Liver (tissue), 3 donors: ENCODE measurements around the gene ASB1.

Experiments used
- FOXA1 ChIP-seq: IDR thresholded peaks from 2 replicates; pipeline ENCODE4 v1.6.1; 2016; ENCODE audit warnings: antibody characterized with exemption
- RAD21 ChIP-seq, 2 donors: IDR thresholded peaks; 2 replicates each; pipeline ENCODE4 v1.6.1; 2016; ENCODE audit warnings: antibody characterized with exemption in 2 of 2, mild to moderate bottlenecking in 2 of 2
- SP1 ChIP-seq: IDR thresholded peaks from 2 replicates; pipeline ENCODE4 v1.6.1; 2018; ENCODE audit warnings: antibody characterized with exemption, mild to moderate bottlenecking
- TAF1 ChIP-seq: conservative IDR thresholded peaks from 2 replicates; pipeline ENCODE4 v1.6.1; 2016; ENCODE audit warnings: antibody characterized with exemption, mild to moderate bottlenecking
- YY1 ChIP-seq: IDR thresholded peaks from 2 replicates; pipeline ENCODE4 v1.6.1; 2016; ENCODE audit warnings: antibody characterized with exemption, mild to moderate bottlenecking
- TF ChIP-seq, protein P1 (sequence below): fragments of 150-350 bp; IDR thresholded peaks from 2 replicates; pipeline ENCODE4 v1.5.1; 2017; ENCODE audit warnings: improper control_type of control experiment, low read depth, low read length; ENCODE audit not compliant: missing input control
- TF ChIP-seq, protein P2 (sequence below): IDR thresholded peaks from 2 replicates; pipeline ENCODE4 v1.6.1; 2016; ENCODE audit warnings: antibody characterized with exemption, mild to moderate bottlenecking
- TF ChIP-seq, protein P3 (sequence below): IDR thresholded peaks from 2 replicates; pipeline ENCODE4 v1.6.1; 2016; ENCODE audit warnings: antibody characterized with exemption
- TF ChIP-seq, protein P4 (sequence below): IDR thresholded peaks from 2 replicates; pipeline ENCODE4 v1.6.1; 2016; ENCODE audit warnings: antibody characterized with exemption
- TF ChIP-seq, protein P5 (sequence below): IDR thresholded peaks from 2 replicates; pipeline ENCODE4 v1.6.1; 2016; ENCODE audit warnings: antibody characterized with exemption
- donor health status: healthy.
- donor health status: healthy.

DNA sequence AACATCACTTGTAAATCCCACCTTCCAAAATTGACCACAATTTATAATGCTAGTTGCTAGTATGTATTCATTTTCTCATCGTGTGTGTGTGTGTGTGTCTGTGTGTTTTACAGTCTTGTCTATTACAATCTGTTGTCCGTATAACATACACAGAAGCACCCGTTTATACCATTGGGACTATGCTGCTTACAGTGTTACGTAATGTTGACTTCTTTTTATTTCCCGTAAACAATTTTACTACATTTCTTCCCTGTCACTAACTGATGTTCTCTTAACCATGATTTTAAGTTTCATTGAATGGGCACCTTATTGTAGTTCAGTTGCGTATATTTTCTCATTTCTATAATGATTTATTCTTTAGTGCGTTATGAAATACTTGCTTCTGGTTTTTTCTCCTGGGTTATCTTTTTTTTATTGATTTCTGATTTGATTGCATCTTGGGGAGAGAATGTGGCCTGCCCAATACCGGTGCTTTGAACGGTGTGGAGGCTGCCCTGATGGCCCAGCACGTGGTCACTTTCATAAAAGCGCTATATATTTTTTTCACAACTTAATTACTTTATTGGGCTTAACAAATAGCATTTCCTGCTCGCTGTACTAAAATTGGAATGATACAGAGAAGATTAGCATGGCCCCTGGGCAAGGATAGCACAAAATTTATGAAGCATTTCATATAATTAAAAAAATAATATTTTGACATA, 14.5 kb upstream of the ASB1 start:
- TF ChIP-seq, protein P1, sequence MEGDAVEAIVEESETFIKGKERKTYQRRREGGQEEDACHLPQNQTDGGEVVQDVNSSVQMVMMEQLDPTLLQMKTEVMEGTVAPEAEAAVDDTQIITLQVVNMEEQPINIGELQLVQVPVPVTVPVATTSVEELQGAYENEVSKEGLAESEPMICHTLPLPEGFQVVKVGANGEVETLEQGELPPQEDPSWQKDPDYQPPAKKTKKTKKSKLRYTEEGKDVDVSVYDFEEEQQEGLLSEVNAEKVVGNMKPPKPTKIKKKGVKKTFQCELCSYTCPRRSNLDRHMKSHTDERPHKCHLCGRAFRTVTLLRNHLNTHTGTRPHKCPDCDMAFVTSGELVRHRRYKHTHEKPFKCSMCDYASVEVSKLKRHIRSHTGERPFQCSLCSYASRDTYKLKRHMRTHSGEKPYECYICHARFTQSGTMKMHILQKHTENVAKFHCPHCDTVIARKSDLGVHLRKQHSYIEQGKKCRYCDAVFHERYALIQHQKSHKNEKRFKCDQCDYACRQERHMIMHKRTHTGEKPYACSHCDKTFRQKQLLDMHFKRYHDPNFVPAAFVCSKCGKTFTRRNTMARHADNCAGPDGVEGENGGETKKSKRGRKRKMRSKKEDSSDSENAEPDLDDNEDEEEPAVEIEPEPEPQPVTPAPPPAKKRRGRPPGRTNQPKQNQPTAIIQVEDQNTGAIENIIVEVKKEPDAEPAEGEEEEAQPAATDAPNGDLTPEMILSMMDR = no peak
- TF ChIP-seq TAF1 (no peak), YY1 (no peak), RAD21 (IDR thresholded peaks at IDR 0.05) (no peak), SP1 (no peak), FOXA1 (no peak)
- TF ChIP-seq, protein P2, sequence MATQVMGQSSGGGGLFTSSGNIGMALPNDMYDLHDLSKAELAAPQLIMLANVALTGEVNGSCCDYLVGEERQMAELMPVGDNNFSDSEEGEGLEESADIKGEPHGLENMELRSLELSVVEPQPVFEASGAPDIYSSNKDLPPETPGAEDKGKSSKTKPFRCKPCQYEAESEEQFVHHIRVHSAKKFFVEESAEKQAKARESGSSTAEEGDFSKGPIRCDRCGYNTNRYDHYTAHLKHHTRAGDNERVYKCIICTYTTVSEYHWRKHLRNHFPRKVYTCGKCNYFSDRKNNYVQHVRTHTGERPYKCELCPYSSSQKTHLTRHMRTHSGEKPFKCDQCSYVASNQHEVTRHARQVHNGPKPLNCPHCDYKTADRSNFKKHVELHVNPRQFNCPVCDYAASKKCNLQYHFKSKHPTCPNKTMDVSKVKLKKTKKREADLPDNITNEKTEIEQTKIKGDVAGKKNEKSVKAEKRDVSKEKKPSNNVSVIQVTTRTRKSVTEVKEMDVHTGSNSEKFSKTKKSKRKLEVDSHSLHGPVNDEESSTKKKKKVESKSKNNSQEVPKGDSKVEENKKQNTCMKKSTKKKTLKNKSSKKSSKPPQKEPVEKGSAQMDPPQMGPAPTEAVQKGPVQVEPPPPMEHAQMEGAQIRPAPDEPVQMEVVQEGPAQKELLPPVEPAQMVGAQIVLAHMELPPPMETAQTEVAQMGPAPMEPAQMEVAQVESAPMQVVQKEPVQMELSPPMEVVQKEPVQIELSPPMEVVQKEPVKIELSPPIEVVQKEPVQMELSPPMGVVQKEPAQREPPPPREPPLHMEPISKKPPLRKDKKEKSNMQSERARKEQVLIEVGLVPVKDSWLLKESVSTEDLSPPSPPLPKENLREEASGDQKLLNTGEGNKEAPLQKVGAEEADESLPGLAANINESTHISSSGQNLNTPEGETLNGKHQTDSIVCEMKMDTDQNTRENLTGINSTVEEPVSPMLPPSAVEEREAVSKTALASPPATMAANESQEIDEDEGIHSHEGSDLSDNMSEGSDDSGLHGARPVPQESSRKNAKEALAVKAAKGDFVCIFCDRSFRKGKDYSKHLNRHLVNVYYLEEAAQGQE = no peak
- TF ChIP-seq, protein P3, sequence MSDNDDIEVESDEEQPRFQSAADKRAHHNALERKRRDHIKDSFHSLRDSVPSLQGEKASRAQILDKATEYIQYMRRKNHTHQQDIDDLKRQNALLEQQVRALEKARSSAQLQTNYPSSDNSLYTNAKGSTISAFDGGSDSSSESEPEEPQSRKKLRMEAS = no peak
- TF ChIP-seq, protein P4, sequence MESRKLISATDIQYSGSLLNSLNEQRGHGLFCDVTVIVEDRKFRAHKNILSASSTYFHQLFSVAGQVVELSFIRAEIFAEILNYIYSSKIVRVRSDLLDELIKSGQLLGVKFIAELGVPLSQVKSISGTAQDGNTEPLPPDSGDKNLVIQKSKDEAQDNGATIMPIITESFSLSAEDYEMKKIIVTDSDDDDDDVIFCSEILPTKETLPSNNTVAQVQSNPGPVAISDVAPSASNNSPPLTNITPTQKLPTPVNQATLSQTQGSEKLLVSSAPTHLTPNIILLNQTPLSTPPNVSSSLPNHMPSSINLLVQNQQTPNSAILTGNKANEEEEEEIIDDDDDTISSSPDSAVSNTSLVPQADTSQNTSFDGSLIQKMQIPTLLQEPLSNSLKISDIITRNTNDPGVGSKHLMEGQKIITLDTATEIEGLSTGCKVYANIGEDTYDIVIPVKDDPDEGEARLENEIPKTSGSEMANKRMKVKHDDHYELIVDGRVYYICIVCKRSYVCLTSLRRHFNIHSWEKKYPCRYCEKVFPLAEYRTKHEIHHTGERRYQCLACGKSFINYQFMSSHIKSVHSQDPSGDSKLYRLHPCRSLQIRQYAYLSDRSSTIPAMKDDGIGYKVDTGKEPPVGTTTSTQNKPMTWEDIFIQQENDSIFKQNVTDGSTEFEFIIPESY = no peak
- TF ChIP-seq, protein P5, sequence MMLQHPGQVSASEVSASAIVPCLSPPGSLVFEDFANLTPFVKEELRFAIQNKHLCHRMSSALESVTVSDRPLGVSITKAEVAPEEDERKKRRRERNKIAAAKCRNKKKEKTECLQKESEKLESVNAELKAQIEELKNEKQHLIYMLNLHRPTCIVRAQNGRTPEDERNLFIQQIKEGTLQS = no peak
